Vagina (tissue), 2 donors: ENCODE data around the gene RAB11FIP4. TPM values are rescaled to one million over a fixed set of nuclear protein-coding genes. Genes with fewer than 3 reads are reported as not detected.

Source experiments
- DNase-seq, 2 donors: peaks; one replicate each; pipeline ENCODE4 v3.0.0-alpha.2; 2017; ENCODE audit errors: extremely low spot score in 2 of 2
- H3K27ac ChIP-seq: fragments of 200-600 bp; sonication (generic); one replicate; pipeline ENCODE4 v1.5.1; 2019
- H3K27me3 ChIP-seq: fragments of 200-600 bp; sonication (generic); one replicate; pipeline ENCODE4 v1.5.1; 2019
- H3K36me3 ChIP-seq, 2 donors: fragments of 200-600 bp; sonication (generic); one replicate each; pipeline ENCODE4 v1.5.1; 2017 to 2019
- H3K4me1 ChIP-seq: fragments of 200-600 bp; sonication (generic); one replicate; pipeline ENCODE4 v1.5.1; 2019
- H3K4me3 ChIP-seq, 2 donors: fragments of 200-600 bp; sonication (generic); 1 replicate in 1 of 2; 2 replicates in 1 of 2; pipeline ENCODE4 v1.5.1; 2016 to 2019
- H3K9me3 ChIP-seq: fragments of 200-600 bp; sonication (generic); one replicate; pipeline ENCODE4 v1.5.1; 2019
- CTCF ChIP-seq, 3 experiments: fragments of 450-650 bp in 2 of 3; fragments of 200-600 bp in 1 of 3; sonication (generic) in 1 of 3; IDR thresholded peaks; one replicate each; pipeline ENCODE4 v1.5.1; 2017 to 2019; ENCODE audit warnings: antibody characterized with exemption in 3 of 3, mild to moderate bottlenecking in 2 of 3, moderate library complexity in 2 of 3
- POLR2A ChIP-seq, 2 donors: fragments of 450-650 bp; IDR thresholded peaks; one replicate each; pipeline ENCODE4 v1.6.1; 2017; ENCODE audit warnings: antibody characterized with exemption in 2 of 2, mild to moderate bottlenecking in 2 of 2, moderate library complexity in 2 of 2
- POLR2AphosphoS5 ChIP-seq, 2 donors: sonication (generic); formaldehyde crosslinking; IDR thresholded peaks; one replicate each; pipeline ENCODE4 v1.9.0; 2017; ENCODE audit warnings: antibody characterized with exemption in 2 of 2, mild to moderate bottlenecking in 2 of 2, low read depth in 1 of 2; ENCODE audit not compliant: insufficient read depth in 1 of 2
- intact Hi-C: fragments of 100-400 bp; cut with DNase I; formaldehyde crosslinking; loops from one replicate; pipeline ENCODE4 v1.15.1; 2023
- total RNA-seq: library from RNA; depleted of rRNA; stranded (reverse); fragments of >200 nt; gene quantifications from one replicate; pipeline ENCODE4 v1.2.3, GENCODE V29; 2016

RAB11FIP4 gene
- total RNA-seq, 1 donor from 2014 or later: 11.0 TPM

DNA sequence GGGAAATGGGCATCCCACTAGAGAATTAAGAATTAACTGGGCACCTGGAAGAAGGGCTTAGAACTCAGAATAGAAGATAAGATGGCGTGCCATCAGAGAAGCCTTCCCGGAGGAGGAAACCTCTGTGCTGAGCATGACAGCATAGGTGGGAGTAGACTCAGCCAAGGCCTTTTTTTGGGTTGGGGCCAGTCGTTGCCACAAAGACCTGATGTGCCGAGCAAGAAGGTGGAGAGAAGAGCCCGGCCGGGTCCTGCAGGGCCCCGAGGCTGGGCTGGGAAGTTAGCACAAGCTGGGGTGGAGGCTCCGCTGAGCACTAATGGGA is 1.1 kb upstream of the RAB11FIP4 start:
- Histone ChIP-seq H3K27ac (no peak overlapping the region), H3K4me1 (peaks cover 18% of the 10 kb centered on the region), H3K4me3 (no peak overlapping the region), H3K9me3 (no peaks in the 10 kb centered on the region), H3K36me3 (no peaks in the 10 kb centered on the region), H3K27me3 (no peaks in the 10 kb centered on the region)
- TF ChIP-seq POLR2A (IDR thresholded peaks at IDR 0.05) (no peak), CTCF (IDR thresholded peaks at IDR 0.05) (no peak)
- no peak for DNase-seq
- intact Hi-C loops: no loop called here

DNA sequence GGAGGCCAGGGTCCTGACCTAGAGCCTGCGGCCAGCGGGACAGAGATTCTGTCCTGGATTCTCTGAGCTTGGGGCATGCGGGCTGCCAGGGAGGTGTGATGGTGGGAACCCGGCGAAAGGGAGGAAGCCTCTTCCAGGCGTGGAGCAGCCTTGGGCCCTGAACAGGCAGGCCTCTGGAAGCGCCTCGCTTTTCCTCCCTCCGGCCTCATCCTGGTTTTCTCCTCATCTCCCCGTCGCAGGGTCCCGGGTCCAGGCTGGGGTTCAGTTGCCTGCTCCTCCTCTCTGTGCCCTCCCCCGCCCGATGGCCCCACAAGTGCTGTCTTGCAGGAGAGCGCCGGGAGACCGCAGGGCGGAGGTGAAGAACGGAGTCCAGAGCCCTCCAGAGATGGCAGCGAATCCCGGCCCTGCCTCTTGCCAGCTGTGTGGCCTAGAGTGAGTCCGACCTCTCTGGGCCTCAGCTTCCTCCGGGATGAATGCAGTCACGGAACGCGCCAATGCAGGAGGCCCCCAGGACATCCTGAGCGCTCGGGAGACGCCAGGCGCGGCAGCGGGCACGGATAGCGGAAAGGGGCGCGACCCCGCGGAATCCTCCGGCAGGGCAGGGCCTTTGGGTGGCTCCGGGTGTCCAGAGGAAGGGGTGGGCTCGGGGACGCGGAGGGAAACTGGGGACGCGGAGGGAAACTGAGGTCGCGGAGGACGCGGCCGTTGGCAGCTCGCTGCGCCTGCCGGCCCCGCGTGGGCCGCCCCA is 553 bp upstream of the RAB11FIP4 start:
- H3K4me1 ChIP-seq: peaks cover 18% of the 10 kb centered on the region
- TF ChIP-seq POLR2A (IDR thresholded peaks at IDR 0.05): no peak
- no peak for TF ChIP-seq POLR2AphosphoS5 (IDR thresholded peaks at IDR 0.05; ENCODE audit: insufficient read depth in 1 of 2, low read depth in 1 of 2)
- no peak for TF ChIP-seq CTCF (IDR thresholded peaks at IDR 0.05)
- peak overlapping the region; percentile 53 to 55 for H3K4me3 ChIP-seq
- no peak for DNase-seq
- H3K27me3 ChIP-seq: no peaks in the 10 kb centered on the region
- intact Hi-C loops: no loop called here
- H3K36me3 ChIP-seq: no peaks in the 10 kb centered on the region
- no peak overlapping the region for H3K27ac ChIP-seq
- no peaks in the 10 kb centered on the region for H3K9me3 ChIP-seq

GRCh38 chr17:31392002-31392855 is 754 bp downstream of the RAB11FIP4 start:
- Histone ChIP-seq H3K4me3 (peak overlapping the region; percentile 53 to 55), H3K27me3 (no peaks in the 10 kb centered on the region), H3K4me1 (peaks cover 18% of the 10 kb centered on the region), H3K36me3 (no peaks in the 10 kb centered on the region), H3K27ac (no peak overlapping the region), H3K9me3 (no peaks in the 10 kb centered on the region)
- peak in 1 of 2 donors; percentile 79 for DNase-seq
- TF ChIP-seq CTCF (IDR thresholded peaks at IDR 0.05) (no peak), POLR2AphosphoS5 (IDR thresholded peaks at IDR 0.05; ENCODE audit: insufficient read depth in 1 of 2, low read depth in 1 of 2) (no peak), POLR2A (IDR thresholded peaks at IDR 0.05) (no peak)
- intact Hi-C loops: no loop called here

GRCh38 chr17:31392856-31393748 is 1.6 kb downstream of the RAB11FIP4 start:
- Histone ChIP-seq H3K36me3 (no peaks in the 10 kb centered on the region), H3K27me3 (no peaks in the 10 kb centered on the region), H3K4me1 (peaks cover 18% of the 10 kb centered on the region), H3K9me3 (no peaks in the 10 kb centered on the region), H3K27ac (no peak overlapping the region), H3K4me3 (no peak overlapping the region)
- DNase-seq: peak in 1 of 2 donors; percentile 87
- no peak for TF ChIP-seq CTCF (IDR thresholded peaks at IDR 0.05)
- no peak for TF ChIP-seq POLR2AphosphoS5 (IDR thresholded peaks at IDR 0.05; ENCODE audit: insufficient read depth in 1 of 2, low read depth in 1 of 2)
- no peak for TF ChIP-seq POLR2A (IDR thresholded peaks at IDR 0.05)
- intact Hi-C loops: no loop called here
